SK-N-SH (cell line): ENCODE measurements around the gene CCDC80. TPM values are rescaled to one million over a fixed set of nuclear protein-coding genes. Genes with fewer than 3 reads are reported as not detected.

Experiments
- CHD2 ChIP-seq: fragments of 150-350 bp; IDR thresholded peaks from 2 replicates; pipeline ENCODE4 v1.6.1; 2018; ENCODE audit warnings: low read length; ENCODE audit not compliant: partially characterized antibody
- CTCF ChIP-seq: fragments of 200-600 bp; sonication (generic); IDR thresholded peaks from 2 replicates; pipeline ENCODE4 v1.6.1; 2017; ENCODE audit warnings: antibody characterized with exemption, mild to moderate bottlenecking, moderate library complexity
- ELF1 ChIP-seq: IDR thresholded peaks from 2 replicates; pipeline ENCODE4 v1.4.0; 2012
- EP300 ChIP-seq, 2 experiments: IDR thresholded peaks; 2 replicates each; pipeline versions ENCODE4 v1.4.0 to v1.6.1; 2012; ENCODE audit warnings: borderline replicate concordance in 1 of 2, low read depth in 1 of 2, low read length in 1 of 2
- EZH2phosphoT487 ChIP-seq: fragments of 200-600 bp; sonication (generic); IDR thresholded peaks from 2 replicates; pipeline ENCODE4 v1.6.1; 2017; ENCODE audit warnings: low read depth, mixed run types, mild to moderate bottlenecking, antibody characterized with exemption, moderate library complexity, borderline replicate concordance
- FOXM1 ChIP-seq: IDR thresholded peaks from 2 replicates; pipeline ENCODE4 v1.4.0; 2012; ENCODE audit warnings: low read depth, mild to moderate bottlenecking
- GABPA ChIP-seq: IDR thresholded peaks from 2 replicates; pipeline ENCODE4 v1.4.0; 2012; ENCODE audit warnings: low read depth, mild to moderate bottlenecking
- GATA2 ChIP-seq: sonication (generic); formaldehyde crosslinking; IDR thresholded peaks from 2 replicates; pipeline ENCODE4 v1.5.0; 2020; ENCODE audit warnings: mild to moderate bottlenecking, missing genetic modification reagents
- IRF3 ChIP-seq: fragments of 150-350 bp; IDR thresholded peaks from 2 replicates; pipeline ENCODE4 v1.6.1; 2016; ENCODE audit warnings: mild to moderate bottlenecking, low read depth, low read length
- JUND ChIP-seq: IDR thresholded peaks from 2 replicates; pipeline ENCODE4 v1.4.0; 2012
- MAX ChIP-seq: IDR thresholded peaks from 2 replicates; pipeline ENCODE4 v1.4.0; 2012; ENCODE audit warnings: low read depth
- MEF2A ChIP-seq: IDR thresholded peaks from 2 replicates; pipeline ENCODE4 v1.4.0; 2012; ENCODE audit warnings: low read depth, borderline replicate concordance
- MXI1 ChIP-seq: IDR thresholded peaks from 2 replicates; pipeline ENCODE4 v1.6.1; 2012; ENCODE audit warnings: mild to moderate bottlenecking, low read depth, low read length, improper control_type of control experiment
- NFIC ChIP-seq: IDR thresholded peaks from 2 replicates; pipeline ENCODE4 v1.4.0; 2012; ENCODE audit warnings: borderline replicate concordance
- NRF1 ChIP-seq: IDR thresholded peaks from 2 replicates; pipeline ENCODE4 v1.6.1; 2012; ENCODE audit warnings: low read depth, mild to moderate bottlenecking, low read length
- RCOR1 ChIP-seq: fragments of 150-350 bp; IDR thresholded peaks from 2 replicates; pipeline ENCODE4 v1.6.1; 2017; ENCODE audit warnings: antibody characterized with exemption, low read length
- RXRA ChIP-seq: IDR thresholded peaks from 2 replicates; pipeline ENCODE4 v1.4.0; 2012; ENCODE audit warnings: low read depth, mild to moderate bottlenecking, borderline replicate concordance
- SIN3A ChIP-seq: IDR thresholded peaks from 2 replicates; pipeline ENCODE4 v1.6.1; 2012; ENCODE audit warnings: low read depth, mild to moderate bottlenecking, low read length, moderate library complexity, borderline replicate concordance
- SMC3 ChIP-seq: IDR thresholded peaks from 2 replicates; pipeline ENCODE4 v1.6.1; 2012; ENCODE audit warnings: low read depth, low read length, improper control_type of control experiment
- TCF12 ChIP-seq: IDR thresholded peaks from 2 replicates; pipeline ENCODE4 v1.4.0; 2012
- TEAD4 ChIP-seq: IDR thresholded peaks from 2 replicates; pipeline ENCODE4 v1.4.0; 2012; ENCODE audit warnings: mild to moderate bottlenecking, borderline replicate concordance; ENCODE audit not compliant: insufficient read depth
- YY1 ChIP-seq: IDR thresholded peaks from 2 replicates; pipeline ENCODE4 v1.4.0; 2012; ENCODE audit warnings: low read depth, mild to moderate bottlenecking
- polyA plus RNA-seq, 3 experiments: library from polyadenylated mRNA; depleted of rRNA; stranded (reverse); fragments of >200 nt; gene quantifications; 2 replicates each; pipeline ENCODE4 v1.2.3, GENCODE V29; 2012
- TF ChIP-seq, protein P1 (sequence below): IDR thresholded peaks from 2 replicates; pipeline ENCODE4 v1.4.0; 2012; ENCODE audit warnings: low read depth, borderline replicate concordance
- TF ChIP-seq, protein P2 (sequence below): IDR thresholded peaks from 2 replicates; pipeline ENCODE4; 2012
- TF ChIP-seq, protein P3 (sequence below): IDR thresholded peaks from 2 replicates; pipeline ENCODE4 v1.4.0; 2012; ENCODE audit warnings: low read depth, borderline replicate concordance

Gene CCDC80
- polyA plus RNA-seq, 1 of the 3 experiments (the other 2 are of a cell fraction): 83.4 TPM

DNA sequence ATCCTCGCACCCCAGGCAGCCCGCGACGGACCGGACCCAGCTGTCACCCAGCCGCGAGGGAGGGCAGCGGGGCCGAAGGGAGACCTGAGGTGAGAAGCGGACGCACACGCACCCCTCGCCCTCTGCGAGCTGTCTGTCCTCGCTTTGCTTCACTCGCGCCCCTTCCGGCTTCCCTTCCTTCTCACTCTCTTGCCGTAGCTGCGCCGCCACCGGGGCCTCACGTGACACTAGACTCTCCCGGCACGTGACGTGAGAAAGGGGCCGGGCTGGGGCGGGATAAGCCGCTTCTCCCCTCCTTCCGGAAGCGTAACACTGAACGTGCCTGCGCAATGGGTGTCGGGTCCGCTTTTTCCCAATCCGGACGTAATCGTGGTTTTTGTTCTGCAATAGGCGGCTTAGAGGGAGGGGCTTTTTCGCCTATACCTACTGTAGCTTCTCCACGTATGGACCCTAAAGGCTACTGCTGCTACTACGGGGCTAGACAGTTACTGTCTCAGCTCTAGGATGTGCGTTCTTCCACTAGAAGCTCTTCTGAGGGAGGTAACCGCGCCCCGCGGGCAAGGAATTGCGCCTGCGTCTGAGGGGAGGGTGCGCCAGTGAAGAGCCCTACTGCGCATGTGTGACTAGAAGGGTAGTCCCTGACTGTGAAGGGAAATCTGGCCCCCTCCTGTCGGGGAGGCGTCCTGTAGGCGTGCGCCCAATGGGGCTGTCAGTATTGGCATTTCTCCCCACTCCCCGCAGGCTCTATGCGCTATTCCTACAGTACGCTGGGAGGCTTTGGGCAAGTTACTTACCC lies 79.0 kb downstream of the CCDC80 start, which contains the start of the genes ATG3 and SLC35A5 (continued):
- TF ChIP-seq EZH2phosphoT487 (no peak), MEF2A (no peak), RXRA (no peak), MAX (peak; percentile 88), MXI1 (peak; percentile 91), NRF1 (peak; percentile 81), NFIC (no peak; the same call in 1 of the 2 replicates), TEAD4 (no peak), GATA2 (CRISPR knock-in tag) (no peak), SIN3A (peak; percentile 81), IRF3 (no peak), RCOR1 (peak; percentile 78), FOXM1 (no peak; the same call in 1 of the 2 replicates), GABPA (peak; percentile 73), ELF1 (peak; percentile 97), YY1 (peak; percentile 19; the same call in 1 of the 2 replicates), CHD2 (peak; percentile 84), CTCF (no peak), SMC3 (no peak), JUND (0 out of 2 replicates have a peak, but pooled peaks have one; percentile 14), EP300 (IDR thresholded peaks at IDR 0.05; ENCODE audit: borderline replicate concordance in 1 of 2, low read depth in 1 of 2, low read length in 1 of 2) (no peak; a peak in 1 of 4 replicates), TCF12 (no peak; the same call in 1 of the 2 replicates)
- TF ChIP-seq, protein P1, sequence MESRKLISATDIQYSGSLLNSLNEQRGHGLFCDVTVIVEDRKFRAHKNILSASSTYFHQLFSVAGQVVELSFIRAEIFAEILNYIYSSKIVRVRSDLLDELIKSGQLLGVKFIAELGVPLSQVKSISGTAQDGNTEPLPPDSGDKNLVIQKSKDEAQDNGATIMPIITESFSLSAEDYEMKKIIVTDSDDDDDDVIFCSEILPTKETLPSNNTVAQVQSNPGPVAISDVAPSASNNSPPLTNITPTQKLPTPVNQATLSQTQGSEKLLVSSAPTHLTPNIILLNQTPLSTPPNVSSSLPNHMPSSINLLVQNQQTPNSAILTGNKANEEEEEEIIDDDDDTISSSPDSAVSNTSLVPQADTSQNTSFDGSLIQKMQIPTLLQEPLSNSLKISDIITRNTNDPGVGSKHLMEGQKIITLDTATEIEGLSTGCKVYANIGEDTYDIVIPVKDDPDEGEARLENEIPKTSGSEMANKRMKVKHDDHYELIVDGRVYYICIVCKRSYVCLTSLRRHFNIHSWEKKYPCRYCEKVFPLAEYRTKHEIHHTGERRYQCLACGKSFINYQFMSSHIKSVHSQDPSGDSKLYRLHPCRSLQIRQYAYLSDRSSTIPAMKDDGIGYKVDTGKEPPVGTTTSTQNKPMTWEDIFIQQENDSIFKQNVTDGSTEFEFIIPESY: peak; percentile 77; the same call in 1 of the 2 replicates
- TF ChIP-seq, protein P2, sequence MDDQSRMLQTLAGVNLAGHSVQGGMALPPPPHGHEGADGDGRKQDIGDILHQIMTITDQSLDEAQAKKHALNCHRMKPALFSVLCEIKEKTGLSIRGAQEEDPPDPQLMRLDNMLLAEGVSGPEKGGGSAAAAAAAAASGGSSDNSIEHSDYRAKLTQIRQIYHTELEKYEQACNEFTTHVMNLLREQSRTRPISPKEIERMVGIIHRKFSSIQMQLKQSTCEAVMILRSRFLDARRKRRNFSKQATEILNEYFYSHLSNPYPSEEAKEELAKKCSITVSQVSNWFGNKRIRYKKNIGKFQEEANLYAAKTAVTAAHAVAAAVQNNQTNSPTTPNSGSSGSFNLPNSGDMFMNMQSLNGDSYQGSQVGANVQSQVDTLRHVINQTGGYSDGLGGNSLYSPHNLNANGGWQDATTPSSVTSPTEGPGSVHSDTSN: peak; percentile 26; the same call in 1 of the 2 replicates
- TF ChIP-seq, protein P3, sequence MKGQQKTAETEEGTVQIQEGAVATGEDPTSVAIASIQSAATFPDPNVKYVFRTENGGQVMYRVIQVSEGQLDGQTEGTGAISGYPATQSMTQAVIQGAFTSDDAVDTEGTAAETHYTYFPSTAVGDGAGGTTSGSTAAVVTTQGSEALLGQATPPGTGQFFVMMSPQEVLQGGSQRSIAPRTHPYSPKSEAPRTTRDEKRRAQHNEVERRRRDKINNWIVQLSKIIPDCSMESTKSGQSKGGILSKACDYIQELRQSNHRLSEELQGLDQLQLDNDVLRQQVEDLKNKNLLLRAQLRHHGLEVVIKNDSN: peak; percentile 100
- TF ChIP-seq, all 33 proteins: peak for 17
